ENCODE results near the gene GNAS.

The GNAS gene

DNA sequence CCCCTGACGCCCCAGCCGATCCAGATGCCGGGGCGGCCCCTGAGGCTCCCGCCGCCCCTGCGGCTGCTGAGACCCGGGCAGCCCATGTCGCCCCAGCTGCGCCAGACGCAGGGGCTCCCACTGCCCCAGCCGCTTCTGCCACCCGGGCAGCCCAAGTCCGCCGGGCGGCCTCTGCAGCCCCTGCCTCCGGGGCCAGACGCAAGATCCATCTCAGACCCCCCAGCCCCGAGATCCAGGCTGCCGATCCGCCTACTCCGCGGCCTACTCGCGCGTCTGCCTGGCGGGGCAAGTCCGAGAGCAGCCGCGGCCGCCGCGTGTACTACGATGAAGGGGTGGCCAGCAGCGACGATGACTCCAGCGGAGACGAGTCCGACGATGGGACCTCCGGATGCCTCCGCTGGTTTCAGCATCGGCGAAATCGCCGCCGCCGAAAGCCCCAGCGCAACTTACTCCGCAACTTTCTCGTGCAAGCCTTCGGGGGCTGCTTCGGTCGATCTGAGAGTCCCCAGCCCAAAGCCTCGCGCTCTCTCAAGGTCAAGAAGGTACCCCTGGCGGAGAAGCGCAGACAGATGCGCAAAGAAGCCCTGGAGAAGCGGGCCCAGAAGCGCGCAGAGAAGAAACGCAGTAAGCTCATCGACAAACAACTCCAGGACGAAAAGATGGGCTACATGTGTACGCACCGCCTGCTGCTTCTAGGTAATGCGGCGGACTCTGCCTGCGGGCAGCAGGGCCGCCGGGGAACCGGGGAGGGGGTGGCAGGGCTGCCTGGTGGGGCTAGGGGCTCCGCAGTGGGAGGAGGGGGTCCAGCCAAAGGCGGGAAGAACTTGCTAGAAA lies 2.3 kb downstream of the GNAS start:
- no peak for DNase-seq

DNA sequence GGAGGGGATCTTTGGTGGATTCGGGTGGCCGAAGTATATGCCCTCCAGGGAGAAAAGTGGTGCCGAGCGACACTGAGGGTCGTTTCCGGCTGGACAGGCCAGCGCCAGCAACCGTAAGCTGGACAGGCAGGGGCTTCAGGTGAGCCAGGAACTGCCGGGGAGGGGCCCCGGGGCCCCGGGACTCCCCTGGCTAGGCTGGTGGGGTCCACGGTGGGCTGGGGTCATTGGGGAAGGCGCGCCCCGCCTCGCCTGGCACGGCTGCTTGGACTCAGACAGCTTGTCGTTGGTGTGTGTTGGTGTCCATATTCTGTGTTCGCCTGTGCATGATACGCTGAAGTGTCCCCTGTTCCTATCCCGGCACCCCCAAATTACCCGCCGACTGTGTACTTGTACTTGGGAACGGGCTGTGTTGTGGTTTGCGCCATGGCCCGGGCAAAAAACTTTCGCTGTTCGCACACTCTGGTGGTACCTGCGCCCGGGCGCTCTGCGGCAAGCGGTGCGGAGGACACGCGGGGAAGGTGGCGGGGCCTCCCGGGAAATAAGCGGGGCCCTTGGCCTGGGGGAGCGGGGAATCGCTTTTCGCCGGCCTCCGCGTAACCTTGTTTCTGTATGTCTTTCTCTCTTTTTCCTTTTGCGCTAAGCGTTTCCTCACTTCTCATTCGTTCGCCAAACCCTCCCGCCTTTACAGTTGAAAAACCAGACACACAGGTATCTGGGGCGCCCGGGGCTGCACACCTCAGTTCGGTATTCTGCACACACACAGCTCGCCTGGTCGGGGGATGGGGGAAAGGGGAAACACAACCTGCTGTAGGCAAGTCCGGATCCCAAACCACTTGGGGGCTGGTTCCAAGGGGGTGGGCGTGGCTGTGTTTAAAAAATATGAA lies 3.2 kb downstream of the GNAS start:
- no peak for DNase-seq

DNA sequence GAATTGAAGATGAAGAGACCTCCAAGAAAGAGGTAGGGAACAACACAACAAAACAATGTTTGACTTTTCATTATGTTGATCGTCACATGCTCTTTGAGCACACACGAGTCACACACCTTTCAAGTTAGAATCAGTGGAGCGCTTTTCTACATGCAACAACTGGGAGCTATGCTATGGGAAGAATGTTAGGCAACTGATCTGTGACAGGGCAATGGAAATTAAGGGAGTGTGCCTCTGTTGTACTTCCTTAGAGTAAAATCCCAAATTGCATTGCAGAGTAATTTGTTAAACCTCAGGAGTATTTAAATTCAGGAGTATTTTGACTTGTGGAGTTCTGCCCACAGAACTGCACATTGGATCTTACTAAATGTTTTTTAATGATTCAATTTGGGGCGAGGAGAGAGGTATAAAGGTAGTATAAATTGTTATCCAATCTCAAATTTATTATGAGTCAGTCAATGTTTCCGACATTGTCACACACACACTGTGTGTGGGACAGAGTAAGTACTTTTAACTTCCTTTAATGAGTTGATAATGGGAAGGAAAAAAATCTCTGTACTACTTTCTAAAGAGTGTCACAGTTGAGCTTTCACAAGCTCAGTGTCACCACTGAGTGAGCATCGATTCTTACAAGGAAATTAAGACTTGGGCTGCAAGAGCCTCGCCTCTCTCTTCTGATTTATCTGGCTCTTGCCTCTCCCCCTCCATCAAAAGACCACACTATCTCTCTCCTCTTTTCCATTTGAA lies 10.7 kb downstream of the GNAS start:
- DNase-seq = no peak

DNA sequence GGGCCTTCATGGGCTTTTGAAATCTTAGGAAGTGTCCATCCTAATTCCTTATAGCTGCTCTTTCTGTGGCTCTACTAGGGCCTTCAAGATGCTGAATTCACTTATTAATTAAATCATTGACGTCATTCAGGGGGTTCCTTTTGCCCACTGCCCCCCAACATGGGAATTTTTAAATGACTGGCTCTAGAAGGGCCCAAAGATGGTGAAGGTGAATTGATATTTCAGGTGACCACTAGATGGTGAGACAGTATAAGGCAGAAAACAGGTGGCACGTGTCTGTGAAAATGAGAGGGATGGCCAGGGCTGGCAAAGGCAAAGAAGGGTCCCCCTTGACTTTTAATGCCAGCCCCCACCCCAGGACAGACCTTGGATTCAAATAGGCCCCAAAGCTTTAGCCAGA lies 11.8 kb downstream of the GNAS start:
- no peak for DNase-seq

DNA sequence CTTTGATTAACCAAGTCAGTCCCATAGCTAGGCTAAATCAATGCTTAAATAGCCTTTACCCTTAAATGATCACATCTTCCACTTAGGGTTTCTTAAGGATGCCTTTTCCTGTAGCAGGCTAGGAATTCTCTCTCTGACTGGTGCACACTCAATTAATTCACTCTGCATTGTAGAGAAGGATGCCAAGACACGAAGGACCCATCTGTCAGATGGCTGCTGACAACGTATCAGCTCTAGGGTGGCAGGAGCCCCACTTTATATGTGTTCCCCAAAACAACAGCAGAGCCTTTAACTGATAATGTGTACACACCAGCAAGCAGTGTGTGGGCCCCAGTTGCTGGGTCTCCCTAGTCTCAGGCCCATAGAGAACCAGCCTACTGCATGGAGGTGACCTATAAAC lies 13.3 kb downstream of the GNAS start:
- DNase-seq = no peak

DNA sequence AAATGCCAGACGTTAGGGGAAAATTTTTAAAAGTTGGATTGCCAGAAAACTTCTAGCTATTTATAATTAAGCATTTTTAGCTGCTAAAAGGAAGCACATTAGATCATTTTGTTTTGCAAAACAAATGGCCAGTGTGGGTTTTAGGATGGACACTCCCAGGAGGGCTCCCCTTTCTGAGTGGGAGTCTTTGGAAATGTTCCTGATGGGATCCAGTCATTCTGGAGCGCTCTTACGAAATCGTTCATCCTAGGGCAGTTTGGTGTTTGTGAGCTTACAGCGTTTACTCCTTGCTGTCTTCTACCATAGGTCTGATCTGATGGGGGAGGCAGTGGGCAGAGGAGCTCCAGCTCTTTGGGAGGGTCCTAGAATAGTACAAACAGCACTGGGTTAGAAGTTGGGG lies 14.7 kb downstream of the GNAS start:
- no peak for DNase-seq

DNA sequence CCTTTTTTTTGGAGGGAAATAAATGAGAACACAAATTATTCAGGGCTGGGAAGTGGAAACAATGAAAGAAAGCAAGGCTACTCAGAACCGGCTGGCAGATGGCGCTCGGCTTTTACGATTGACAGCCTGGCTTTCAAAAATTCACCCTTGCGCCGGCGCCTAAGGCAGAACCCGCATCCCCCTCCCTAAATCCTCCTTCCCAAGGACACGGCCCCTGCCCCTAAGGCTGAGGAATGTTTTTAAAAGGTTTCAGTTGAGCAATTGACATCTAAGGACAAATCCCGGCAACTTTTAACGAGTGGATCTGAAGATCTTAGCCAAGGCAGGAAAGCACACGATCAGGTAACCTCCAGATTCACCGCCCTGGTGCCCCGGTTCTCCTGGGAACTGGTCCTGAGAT lies 16.3 kb downstream of the GNAS start:
- DNase-seq = no peak

DNA sequence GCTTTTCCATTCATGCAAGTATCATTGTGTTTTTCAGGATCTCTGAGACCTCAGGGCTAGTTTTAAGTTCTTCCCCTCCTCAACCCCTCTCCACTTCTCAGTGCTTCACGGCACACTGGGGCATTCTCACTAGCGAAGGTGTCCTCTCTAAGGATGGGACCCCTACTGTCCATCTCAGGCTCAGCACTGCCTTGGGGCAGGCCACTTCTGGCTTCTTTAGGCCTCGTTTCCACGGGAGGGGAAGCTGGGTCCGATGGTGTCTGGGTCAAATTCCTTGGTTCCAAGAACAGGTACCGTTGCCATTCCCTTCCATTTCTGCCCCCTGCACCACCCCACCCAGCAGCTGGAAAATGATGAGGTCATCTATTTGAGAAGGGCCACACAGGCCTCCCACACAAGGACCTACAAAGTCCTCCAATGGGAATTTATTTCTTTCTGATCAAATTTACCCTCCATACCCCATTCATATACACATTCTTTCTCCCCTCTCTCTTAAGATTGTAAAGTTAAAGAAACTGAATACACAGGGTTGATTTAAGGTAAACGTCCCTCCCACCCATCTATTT lies 17.2 kb downstream of the GNAS start:
- DNase-seq = no peak

DNA sequence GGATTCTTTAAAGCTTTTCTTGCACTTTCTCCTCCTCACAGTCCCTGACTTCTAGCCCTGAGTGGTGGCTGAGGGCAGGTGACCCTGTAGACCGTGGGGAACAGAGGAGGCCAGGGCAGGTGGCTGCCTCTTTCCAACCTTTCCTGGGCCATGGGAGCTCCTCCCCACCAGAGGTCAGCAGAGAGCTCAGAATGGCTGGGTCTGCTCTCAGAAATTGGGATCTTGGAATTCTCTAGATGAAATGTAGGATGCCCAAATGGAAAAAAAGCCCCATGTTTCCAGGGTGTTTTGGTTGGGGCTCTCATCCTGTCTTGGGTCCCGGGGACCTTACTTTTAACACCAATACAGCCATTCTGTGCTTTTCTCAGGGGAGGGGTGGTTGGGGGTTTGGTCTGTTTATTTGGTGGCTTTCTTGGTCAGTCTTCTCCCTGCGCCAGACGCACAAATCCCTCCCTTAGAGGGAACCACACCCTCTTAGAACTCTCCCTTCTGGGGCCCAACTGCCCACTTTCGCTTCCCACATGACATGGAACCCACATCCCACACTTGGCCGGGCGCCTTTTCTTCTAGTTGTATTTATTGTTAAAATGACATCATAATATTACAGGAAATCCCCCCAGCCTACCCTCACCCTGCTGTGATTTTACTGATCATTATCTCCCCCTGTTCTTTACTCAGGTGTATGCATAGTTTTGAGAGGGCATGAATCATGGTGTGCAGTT lies 17.9 kb downstream of the GNAS start:
- no peak for DNase-seq

DNA sequence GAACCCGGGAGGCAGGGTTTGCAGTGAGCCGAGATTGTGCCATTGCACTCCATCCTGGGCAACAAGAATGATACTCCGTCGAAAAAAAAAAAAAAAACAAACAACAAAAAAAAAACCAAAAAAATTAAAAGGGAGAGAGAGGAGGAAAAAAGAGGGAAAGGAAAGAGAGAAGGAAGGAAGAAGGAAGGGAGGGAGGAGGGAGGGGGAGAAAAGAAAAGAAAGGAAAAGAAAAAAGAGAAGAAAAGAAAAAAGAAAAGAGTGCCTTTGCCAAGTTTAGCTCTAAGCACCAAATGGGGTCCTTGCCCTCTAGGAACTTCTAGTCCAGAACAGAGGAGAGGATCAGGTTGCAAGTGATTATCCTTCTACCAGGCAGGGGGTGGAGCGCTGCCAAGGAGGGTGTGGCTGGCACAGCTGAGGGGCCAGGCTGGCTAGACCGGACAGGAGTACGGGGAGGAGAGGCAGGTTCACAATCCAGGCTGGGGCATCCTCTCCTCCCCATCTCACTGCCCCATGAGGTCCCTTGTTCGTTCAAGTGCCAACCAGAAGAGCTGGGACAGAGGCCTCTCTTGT lies 19.1 kb downstream of the GNAS start:
- no peak for DNase-seq

DNA sequence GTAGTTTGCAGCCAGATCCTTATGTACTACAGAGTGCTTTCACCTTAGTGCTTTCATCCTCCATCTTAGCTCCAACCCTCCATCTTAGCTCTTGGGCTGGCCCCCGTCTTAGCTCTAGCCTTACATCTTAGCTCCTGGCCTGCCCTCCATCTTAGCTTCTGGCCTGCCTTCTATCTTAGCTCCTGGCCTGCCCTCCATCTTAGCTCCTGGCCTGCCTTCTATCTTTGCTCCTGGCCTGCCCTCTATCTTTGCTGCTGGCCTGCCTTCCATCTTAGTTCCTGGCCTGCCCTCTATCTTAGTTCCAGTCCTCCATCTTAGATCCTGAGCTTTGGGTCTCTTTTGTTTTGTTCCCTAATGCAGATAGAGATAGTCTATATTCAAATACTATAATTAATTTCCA lies 22.0 kb downstream of the GNAS start:
- DNase-seq = no peak

DNA sequence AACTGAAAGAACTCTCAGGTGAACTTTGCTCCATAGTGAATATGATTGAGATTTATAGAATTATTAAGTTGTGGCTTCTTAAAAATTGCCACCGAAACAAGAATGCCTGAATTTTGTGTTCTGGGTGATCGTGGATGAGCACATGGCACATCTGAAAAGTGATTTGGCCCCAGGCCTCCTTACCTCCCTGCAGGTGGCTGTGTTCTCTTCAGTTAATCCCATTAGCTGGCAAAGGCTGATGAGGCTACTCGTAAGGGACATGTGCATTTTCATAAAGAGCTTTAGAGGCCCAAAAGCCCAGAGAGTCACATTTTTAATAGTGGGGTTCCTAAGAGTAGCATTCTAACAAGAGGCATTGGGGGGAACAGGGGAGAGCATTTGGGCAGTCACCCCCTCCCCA lies 22.6 kb downstream of the GNAS start:
- DNase-seq = no peak

DNA sequence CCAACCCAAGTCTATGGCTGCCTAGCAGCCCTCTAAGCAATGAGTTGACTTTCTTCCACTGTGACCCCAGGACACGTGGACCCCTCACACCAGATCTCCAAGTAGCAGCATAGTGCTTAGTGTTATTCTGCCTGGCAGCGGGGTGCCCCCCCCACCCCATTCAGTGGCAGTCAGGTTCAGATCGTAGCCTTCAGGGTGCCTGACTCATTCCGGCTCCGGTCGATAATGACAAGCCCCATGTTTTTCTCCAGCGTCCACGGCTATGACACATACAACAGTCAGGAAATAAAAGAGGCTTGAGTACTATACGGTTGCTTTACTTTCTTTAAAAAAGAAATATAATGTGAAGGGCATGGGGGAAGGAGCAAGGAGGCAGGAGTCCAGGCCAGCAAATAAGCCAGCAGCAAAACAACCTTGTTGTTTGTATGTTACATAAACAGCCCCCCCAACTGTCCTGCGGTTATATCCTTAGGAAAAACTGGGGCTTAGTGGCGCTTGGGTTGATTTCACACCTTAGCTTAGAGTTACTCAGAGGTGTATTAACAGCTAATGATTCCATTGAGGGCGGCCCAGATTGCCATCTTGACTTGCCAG lies 23.1 kb downstream of the GNAS start:
- DNase-seq = no peak

DNA sequence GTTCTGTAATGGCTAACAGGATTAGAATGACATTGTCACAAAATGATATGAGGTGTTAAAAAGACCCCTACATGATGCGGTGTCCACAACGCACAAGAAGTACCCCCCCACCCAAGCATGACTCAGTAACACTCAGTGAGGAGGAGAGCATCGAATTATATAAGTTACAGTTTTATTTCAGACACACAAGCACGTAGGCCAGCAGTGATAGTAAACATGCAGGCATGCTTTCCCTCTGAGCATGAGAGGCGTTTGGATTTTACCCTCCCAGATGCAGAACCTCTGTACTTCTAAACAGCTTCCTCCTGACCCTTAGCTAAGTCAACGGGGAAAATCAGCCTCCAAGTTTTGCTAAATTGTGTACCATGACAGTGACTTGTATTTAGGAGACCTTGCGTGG lies 23.9 kb downstream of the GNAS start:
- no peak for DNase-seq

DNA sequence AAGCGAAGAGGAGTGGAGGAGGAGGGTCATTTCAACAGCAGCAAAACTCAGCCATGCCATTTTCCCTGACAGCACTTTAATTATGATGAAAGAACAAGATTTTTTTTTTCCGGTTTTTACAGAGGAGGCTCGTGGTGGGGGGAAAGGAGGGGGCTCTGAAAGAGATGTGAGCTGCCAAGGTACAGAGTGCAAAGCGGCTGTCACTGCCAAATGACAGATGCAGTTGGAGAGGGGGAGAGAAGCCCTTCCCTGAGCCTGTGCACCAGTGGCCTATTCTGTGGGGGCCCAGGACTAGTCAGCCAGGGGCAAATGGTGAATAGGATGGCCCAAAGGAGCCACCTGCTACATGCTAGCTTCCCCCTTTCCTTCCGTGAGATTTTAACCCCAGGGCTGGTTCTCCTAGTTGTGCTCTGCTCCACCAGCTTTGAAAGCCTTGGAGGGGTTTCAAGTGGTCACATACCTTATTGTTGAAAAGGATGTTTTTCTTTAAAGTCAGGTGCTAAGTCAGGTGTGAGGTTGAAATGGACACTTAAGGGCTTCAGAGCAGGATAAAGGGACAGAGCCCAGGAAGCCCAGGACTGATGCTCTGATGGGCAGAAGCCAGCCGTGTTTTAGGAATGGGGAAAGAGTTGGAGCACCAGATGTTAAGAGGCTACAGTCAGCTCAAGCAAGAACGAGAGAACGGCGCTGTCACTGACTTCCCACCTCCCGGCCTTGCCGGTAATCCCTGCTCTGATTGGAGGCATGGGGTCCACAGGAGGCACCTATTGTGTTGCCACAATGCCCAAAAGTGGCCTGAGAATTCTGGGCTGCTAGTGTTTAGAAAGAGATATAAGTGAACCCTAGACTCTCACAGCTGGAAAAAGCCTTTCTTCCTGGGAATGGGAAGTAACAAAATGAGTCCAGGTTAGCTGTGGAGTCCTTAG lies 24.8 kb downstream of the GNAS start:
- DNase-seq = no peak

DNA sequence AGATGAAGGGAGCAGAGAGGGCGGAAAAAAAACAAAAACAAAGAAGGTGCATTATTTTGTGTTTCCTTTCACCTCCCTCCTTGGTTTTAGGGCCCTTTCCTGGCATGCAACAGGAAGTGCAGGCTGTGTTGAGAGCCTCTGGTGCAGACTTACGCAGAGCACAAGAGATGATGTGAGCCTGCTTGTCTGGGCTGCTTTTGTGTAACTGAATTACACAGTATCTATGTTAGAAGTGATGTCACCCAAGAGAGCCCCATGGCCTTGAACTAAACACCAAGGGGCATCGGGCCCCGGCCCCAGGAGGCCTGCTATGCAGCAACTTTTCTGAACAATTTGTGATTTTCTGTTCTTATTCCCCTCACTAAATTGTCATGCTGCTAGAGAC lies 25.5 kb downstream of the GNAS start:
- no peak for DNase-seq

DNA sequence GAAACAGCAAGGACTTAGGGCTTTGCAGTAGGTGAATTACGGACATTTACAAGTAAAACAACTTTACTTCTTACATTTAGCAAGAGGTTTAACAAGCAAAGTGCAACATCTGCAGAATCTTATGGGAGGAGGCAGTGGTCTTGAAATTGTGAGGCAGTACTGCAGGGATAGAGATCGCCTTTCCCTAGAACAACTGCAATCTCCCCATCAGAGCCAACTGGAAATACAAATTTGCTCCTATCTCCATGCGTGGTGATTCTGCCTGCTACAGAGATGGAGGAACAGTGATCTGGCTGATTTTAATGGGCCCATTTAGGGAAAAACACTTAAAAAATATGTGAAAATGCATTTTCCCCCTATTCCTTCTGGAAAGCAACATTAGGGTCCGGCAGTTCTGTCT lies 25.9 kb downstream of the GNAS start:
- DNase-seq = no peak

DNA sequence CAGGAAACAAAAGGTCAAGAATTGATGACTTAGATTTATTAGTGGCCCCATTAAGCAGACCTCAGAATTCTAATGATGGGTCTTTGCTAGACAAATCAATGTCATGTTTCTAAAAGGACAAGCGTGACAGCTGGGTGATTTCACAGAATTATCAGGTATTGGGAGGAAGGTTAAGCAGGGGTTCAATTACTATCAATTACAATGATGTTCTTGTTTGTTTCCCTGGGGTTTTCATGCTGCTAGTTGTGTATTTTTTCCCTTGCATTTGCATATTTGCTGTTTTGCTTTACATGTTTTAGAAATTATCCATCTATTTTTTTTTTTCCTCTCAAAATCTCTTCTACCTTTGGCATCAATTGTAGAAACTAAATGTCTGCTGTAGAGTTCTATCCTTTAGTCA lies 27.9 kb downstream of the GNAS start:
- no peak for DNase-seq

DNA sequence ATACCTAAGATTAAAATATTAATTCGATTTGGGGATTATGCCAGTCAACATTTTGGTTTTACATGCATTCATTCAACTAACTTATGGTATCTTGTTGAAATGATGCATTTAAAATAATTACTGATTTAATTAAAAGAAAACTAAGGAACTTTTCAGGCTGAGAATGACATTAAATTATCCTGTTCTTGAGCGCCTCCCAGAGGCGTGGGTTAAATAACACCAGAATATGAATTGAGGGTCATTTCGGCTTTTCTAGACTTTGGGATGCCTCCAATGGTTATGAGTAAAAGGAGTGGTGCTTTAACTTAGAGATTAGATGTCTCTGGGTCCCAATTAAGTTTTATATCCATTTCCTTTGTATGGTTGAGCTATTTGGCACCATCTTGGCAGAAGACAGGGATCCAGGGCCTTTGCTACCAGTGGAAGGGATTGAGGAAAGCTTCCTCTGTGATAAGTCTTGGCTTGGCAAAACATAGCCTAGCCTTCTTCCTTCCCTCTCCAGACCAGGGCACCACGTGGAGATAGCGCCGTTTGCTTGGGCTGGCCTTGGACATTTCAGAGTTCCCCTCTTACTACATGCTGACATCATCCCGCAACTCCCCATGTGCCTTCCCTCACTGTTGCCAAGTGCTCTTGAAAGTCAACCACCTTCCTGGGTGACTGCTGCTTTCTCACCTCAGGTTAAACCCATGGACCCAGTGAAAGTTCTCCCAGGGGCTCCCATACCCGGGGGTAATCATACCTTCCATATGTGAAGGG lies 28.7 kb downstream of the GNAS start:
- DNase-seq = no peak

DNA sequence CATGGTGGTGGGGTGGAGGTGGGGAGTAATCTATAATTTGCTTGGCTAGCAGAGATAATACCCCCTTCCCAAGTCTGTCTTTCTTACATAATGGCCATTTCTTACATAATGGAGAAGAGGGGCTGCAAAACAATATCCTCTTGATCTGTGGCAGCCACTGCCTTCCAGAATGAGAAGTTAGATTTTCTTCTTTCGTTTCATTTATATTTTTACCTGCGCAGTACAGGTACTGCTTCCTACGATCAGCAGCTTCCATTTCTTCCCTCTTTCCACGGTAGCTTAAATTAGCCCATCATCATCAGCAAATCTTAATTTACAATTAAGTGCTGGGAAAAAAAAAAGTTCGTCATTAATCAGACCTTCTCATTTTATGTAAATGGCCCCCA lies 30.2 kb downstream of the GNAS start:
- DNase-seq = no peak

Data from GDM1 (cell line).